Measurements from ENCODE around the gene TMEM213.

Gene TMEM213

GRCh38 chr7:138843632-138844580 lies 46.1 kb downstream of the TMEM213 start:
- DNase-seq: no peak

GRCh38 chr7:138845711-138846110 lies 47.9 kb downstream of the TMEM213 start:
- DNase-seq: no peak

- DNase-seq: no peak
These were observed 50.5 kb downstream of the TMEM213 start for GRCh38 chr7:138848056-138848980.

- DNase-seq: no peak
These were observed 51.9 kb downstream of the TMEM213 start for GRCh38 chr7:138849701-138850100.

- no peak for DNase-seq
These were observed 54.7 kb downstream of the TMEM213 start for GRCh38 chr7:138852469-138852868.

- DNase-seq: no peak
These were observed 55.7 kb downstream of the TMEM213 start for GRCh38 chr7:138853448-138853847.

GRCh38 chr7:138854115-138854645 lies 56.4 kb downstream of the TMEM213 start:
- DNase-seq: no peak

- DNase-seq: no peak
These were observed 59.9 kb downstream of the TMEM213 start for GRCh38 chr7:138857728-138858127.

GRCh38 chr7:138861051-138861450 lies 63.3 kb downstream of the TMEM213 start:
- no peak for DNase-seq

GRCh38 chr7:138863931-138864330 lies 66.1 kb downstream of the TMEM213 start:
- no peak for DNase-seq

GRCh38 chr7:138864667-138865066 lies 66.9 kb downstream of the TMEM213 start:
- no peak for DNase-seq

GRCh38 chr7:138865843-138866242 lies 68.0 kb downstream of the TMEM213 start:
- DNase-seq: no peak

- DNase-seq: no peak
These were observed 68.6 kb downstream of the TMEM213 start for GRCh38 chr7:138866353-138866752.

GRCh38 chr7:138867744-138868143 lies 70.0 kb downstream of the TMEM213 start:
- no peak for DNase-seq

- no peak for DNase-seq
These were observed 70.9 kb downstream of the TMEM213 start for GRCh38 chr7:138868711-138869110.

GRCh38 chr7:138869353-138869752 lies 71.6 kb downstream of the TMEM213 start:
- DNase-seq: no peak

- DNase-seq: no peak
These were observed 73.4 kb downstream of the TMEM213 start for GRCh38 chr7:138871065-138871813.

GRCh38 chr7:138871814-138872090 lies 74.0 kb downstream of the TMEM213 start:
- no peak for DNase-seq

GRCh38 chr7:138872576-138872975 lies 74.8 kb downstream of the TMEM213 start:
- no peak for DNase-seq

- DNase-seq: no peak
These were observed 75.6 kb downstream of the TMEM213 start for GRCh38 chr7:138873220-138873892.

- no peak for DNase-seq
These were observed 78.0 kb downstream of the TMEM213 start for GRCh38 chr7:138875794-138876193.

GRCh38 chr7:138876326-138876725 lies 78.5 kb downstream of the TMEM213 start:
- DNase-seq: no peak

Data from NCI-H345 (cell line).